HUES48 (cell line): ENCODE data around the gene RBM39.
"Not testable (repeated sequence)": the region's sequence is repeated elsewhere in the genome, so short reads cannot be mapped to it uniquely, and the experiment has no call there.

Source experiments
- H3K27ac ChIP-seq: one replicate; pipeline ENCODE4 v1.7.0; 2013; ENCODE audit warnings: low read depth, low read length, inconsistent platforms
- H3K27me3 ChIP-seq: 2 replicates; pipeline ENCODE4 v1.6.1; 2013; ENCODE audit warnings: mild to moderate bottlenecking, low read length; ENCODE audit not compliant: control insufficient read depth, insufficient read depth
- H3K36me3 ChIP-seq: 2 replicates; pipeline ENCODE4 v1.6.1; 2013; ENCODE audit warnings: low read length; ENCODE audit not compliant: control insufficient read depth, insufficient read depth
- H3K4me1 ChIP-seq: 2 replicates; pipeline ENCODE4 v1.6.1; 2013; ENCODE audit warnings: mild to moderate bottlenecking, low read length; ENCODE audit not compliant: control insufficient read depth, insufficient read depth
- H3K4me3 ChIP-seq: 2 replicates; pipeline ENCODE4 v1.5.1; 2013; ENCODE audit warnings: mild to moderate bottlenecking, low read depth, low read length
- H3K9ac ChIP-seq: 2 replicates; pipeline ENCODE4 v1.6.1; 2013; ENCODE audit warnings: mild to moderate bottlenecking, low read depth, low read length, moderate library complexity
- H3K9me3 ChIP-seq: 2 replicates; pipeline ENCODE4 v1.6.1; 2013; ENCODE audit warnings: low read length; ENCODE audit not compliant: control insufficient read depth, insufficient read depth

Gene RBM39

DNA sequence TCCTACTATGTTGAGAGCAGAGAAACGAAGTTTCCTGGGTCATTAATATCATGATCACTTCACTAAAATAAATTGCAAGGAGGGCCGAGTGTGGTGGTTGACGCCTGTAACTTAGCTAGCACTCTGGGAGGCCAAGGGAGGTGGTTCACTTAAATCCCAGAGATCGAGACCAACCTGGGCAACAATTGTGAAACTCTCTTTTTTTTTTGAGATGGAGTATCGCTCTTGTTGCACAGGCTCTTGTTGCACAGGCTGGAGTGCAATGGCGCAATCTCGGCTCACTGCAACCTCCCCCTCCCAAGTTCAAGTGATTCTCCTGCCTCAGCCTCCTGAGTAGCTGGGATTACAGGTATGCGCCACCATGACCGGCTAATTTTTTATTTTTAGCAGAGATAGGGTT lies 28.9 kb downstream of the RBM39 start:
- H3K4me1 ChIP-seq, H3K4me3 ChIP-seq, H3K9ac ChIP-seq, H3K27me3 ChIP-seq, H3K9me3 ChIP-seq, H3K27ac ChIP-seq: not testable (repeated sequence)
- H3K36me3 ChIP-seq = peaks cover 100% of the 10 kb centered on the region

DNA sequence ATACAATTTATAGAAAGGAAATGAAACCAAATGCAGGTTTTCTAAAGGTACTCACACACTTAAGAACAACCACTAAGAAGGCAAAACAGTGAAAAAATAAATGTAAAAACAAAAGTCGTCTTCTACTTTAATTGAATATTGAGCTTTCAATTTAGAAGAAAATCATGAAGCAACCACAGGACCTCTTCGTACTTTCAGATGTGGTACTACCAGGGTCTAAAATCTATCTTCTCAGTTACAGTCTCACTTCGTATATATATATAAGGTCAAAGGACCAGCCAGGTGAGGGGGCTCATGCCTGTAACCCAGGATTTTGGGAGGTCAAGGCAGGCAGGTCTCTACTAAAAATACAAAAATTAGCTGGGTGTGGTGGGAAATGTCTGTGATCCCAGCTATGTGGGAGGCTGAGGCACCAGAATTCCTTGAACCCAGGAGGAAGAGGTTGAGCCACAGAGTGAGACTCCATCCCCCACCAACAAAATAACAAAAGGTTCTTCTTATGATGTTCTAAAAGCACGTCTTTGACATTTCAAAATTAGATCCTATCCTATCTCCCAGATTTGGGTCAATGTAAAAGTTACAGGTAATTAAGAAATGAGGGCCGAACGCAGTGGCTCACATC lies 30.4 kb downstream of the RBM39 start:
- H3K4me3 ChIP-seq = no peak overlapping the region
- H3K27ac ChIP-seq = no peak overlapping the region
- no peaks in the 10 kb centered on the region for H3K4me1 ChIP-seq
- no peaks in the 10 kb centered on the region for H3K9me3 ChIP-seq
- H3K27me3 ChIP-seq = no peaks in the 10 kb centered on the region
- H3K9ac ChIP-seq = no peak overlapping the region
- H3K36me3 ChIP-seq = peaks cover 100% of the 10 kb centered on the region

DNA sequence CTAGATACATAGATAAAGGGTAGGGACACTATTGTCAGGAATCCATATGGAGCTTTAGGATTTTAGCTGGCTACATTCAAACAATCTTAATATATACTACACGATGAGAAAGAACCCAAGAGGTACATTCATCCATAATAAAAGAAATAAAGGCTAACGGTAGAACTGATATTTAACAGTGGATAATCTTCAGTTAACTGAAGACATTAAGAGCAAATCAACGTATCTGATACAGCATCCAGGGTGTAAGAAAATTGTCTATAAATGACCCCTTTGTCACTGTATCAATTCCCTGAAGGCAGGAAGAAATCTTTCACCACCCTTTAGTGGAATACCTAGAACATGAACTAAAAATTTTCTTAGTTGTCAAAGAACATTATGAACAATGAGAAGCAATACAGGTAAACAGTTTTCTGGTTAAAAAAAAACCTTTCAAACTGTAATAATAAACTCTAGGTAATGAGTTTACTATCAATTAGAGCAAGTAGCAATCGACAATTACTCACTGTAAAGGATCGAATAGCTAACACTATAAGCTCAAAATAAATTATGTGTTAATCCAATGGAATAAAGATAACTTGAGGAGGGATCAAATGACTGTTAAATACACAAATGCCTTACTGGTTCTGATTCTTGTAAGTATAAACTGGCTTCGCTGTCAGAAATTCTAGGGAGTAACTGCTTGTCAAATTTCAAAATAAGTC lies 31.0 kb downstream of the RBM39 start:
- Histone ChIP-seq H3K27ac (no peak overlapping the region), H3K9me3 (no peaks in the 10 kb centered on the region), H3K4me1 (no peaks in the 10 kb centered on the region), H3K36me3 (peaks cover 100% of the 10 kb centered on the region), H3K9ac (no peak overlapping the region), H3K27me3 (no peaks in the 10 kb centered on the region), H3K4me3 (no peak overlapping the region)

DNA sequence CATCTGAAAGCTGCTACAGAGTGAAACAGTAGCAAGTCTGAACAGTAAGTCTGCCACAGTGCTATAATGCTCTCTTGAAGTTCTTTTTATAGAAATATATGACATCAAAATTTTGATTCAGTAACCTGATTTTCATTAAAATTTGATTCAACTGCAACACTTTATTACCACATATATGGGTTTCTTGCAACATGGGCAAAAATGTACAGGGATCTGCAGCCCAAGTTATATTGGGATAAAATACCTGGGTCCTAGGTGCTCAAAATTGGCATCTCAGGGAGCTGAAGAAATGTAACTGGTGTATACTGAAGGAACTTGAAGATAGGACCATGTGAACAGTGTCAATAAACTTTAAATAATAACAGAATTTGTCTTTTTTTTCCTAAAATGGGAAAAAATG lies 32.0 kb downstream of the RBM39 start:
- H3K9ac ChIP-seq = no peak overlapping the region
- no peak overlapping the region for H3K27ac ChIP-seq
- peaks cover 100% of the 10 kb centered on the region for H3K36me3 ChIP-seq

DNA sequence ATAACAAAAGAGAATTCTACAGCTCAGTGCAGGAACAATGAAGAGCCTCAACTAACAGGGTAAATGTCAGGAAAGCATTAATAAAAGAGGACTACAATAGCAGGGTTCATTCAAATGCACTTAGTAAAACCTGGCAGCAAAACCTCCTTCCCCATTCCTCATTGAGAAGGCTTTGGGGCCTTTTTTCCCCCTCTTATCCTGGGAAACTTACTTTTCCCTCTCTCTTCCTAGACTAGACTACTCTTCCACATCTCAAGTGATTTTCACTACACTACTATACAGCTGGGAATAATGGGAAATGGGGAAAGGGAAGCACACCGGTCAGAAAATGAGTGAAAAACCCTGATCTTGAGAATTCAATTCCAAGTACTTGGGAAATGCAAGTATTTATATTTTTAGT lies 32.8 kb downstream of the RBM39 start:
- Histone ChIP-seq H3K9ac (no peak overlapping the region), H3K27me3 (no peaks in the 10 kb centered on the region), H3K9me3 (no peaks in the 10 kb centered on the region), H3K4me3 (no peak overlapping the region), H3K27ac (peak overlapping the region; percentile 42), H3K36me3 (peaks cover 100% of the 10 kb centered on the region), H3K4me1 (no peaks in the 10 kb centered on the region)

More for the DNA sequence above, 32.0 kb downstream of the RBM39 start:
- Histone ChIP-seq H3K27me3 (no peaks in the 10 kb centered on the region), H3K9me3 (no peaks in the 10 kb centered on the region), H3K4me3 (no peak overlapping the region), H3K4me1 (no peaks in the 10 kb centered on the region)

DNA sequence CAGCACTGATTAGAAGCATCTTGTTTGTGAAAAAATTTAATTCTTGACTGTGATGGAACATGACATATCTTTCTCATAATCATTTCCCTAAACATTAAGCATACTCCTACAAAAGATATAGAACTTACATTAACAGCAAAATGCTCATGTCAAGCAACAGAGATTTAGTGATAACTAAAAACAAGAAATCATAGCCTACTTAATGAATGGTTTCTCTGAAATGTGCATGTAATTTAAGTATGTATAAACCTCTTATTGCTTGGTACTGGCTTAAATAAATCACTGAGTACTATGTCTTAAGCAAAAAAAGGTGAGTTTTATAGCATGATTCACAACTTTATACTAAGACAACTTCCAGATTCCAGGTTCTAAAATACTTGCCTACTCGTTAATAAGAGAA lies 33.6 kb downstream of the RBM39 start:
- Histone ChIP-seq H3K27ac (peak overlapping the region; percentile 42), H3K9ac (no peak overlapping the region), H3K9me3 (no peaks in the 10 kb centered on the region), H3K4me3 (no peak overlapping the region), H3K36me3 (peaks cover 100% of the 10 kb centered on the region), H3K4me1 (no peaks in the 10 kb centered on the region), H3K27me3 (no peaks in the 10 kb centered on the region)

DNA sequence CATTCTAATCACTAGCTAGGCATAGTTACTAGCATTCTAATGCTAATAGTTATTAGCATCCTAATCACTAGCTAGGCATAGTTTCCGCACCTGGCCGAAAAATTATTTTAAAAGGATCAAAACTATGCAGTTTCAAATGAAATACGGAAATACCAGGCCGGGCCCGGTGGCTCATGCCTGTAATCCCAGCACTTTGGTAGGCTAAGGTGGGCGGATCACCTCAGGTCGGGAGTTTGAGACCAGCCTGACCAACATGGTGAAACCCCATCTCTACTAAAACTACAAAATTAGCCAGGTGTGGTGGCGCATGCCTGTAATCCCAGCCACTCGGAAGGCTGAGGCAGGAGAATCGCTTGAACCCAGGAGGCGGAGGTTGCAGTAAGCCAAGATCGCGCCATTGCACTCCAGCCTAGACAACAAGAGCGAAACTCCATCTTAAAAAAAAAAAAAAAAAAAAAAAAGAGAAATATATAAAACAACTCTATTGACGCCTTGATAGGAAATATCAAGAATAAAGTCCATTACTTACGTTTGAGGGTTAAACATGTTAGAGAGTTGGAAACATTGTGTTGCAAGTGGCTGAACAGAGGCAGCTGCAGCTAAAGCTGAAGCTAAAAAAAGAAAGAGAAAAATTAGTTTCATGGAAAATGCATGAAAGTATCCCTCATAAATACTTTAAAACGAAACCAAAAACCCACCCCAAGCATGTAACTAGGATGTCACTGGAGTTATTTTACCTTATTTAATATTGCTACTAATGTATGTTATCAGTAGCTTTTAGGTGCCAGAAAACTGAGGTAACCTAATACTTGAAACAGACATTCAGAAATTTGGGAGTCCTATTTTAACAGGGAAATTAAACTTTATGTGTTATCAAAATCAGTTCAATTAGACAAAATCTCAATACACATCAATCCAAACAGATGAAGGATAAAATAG lies 35.2 kb downstream of the RBM39 start:
- H3K9ac ChIP-seq, H3K9me3 ChIP-seq, H3K27me3 ChIP-seq, H3K27ac ChIP-seq, H3K4me1 ChIP-seq, H3K4me3 ChIP-seq: not testable (repeated sequence)
- peaks cover 100% of the 10 kb centered on the region for H3K36me3 ChIP-seq

DNA sequence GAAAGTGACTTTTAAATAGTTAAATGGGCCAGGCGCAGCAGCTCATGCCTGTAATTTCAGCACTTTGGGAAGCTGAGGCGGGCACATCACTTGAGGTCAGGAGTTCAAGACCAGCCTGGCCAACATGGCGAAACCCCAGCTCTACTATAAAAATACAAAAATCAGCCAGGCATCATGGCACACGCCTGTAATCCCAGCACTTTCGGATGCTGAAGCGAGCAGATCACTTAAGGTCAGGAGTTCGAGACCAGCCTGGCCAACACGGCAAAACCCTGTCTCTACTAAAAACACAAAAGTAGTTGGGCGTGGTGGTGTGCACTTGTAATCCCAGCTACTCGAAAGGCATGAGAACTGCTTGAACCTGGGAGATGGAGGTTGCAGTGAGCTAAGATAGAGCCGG lies 36.2 kb downstream of the RBM39 start:
- not testable (repeated sequence) for H3K9ac ChIP-seq, H3K9me3 ChIP-seq, H3K4me1 ChIP-seq, H3K27ac ChIP-seq, H3K27me3 ChIP-seq, H3K4me3 ChIP-seq
- H3K36me3 ChIP-seq = peaks cover 93% of the 10 kb centered on the region

DNA sequence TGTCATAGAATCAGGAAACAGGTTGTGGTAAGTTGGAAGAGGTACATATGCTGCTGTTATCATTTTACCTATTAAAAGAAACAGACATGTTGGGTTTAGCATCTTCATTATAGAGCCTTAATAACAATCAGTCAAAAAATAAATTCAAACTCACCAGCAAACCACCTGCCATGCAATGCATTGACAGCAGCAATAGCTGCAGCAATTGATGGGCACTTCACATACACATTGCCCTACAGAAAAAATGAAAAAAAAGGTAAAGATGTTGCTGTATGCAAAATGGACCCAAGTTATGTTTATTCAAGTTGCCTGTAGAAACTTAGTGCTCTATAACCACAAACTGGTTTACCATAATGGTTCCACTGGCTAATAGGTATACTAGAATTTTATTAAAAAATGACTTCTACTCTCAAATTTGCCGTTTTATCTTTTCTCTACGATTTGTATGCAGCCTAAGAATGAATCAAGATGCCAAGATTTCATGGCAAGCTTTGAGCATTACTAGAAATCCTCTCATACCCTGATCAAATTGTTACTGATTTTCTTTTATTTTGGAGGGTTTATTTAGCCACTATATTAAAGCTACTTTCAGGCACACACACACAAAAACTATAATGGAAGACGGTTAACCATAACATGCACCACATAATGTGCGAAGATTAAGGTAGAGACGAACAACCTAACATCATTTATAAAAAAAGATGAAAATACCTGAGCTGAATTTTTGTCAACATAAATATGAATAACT lies 37.4 kb downstream of the RBM39 start:
- no peaks in the 10 kb centered on the region for H3K9me3 ChIP-seq
- no peaks in the 10 kb centered on the region for H3K4me1 ChIP-seq
- H3K27me3 ChIP-seq = no peaks in the 10 kb centered on the region
- no peak overlapping the region for H3K9ac ChIP-seq
- no peak overlapping the region for H3K27ac ChIP-seq
- peaks cover 86% of the 10 kb centered on the region for H3K36me3 ChIP-seq
- H3K4me3 ChIP-seq = no peak overlapping the region

DNA sequence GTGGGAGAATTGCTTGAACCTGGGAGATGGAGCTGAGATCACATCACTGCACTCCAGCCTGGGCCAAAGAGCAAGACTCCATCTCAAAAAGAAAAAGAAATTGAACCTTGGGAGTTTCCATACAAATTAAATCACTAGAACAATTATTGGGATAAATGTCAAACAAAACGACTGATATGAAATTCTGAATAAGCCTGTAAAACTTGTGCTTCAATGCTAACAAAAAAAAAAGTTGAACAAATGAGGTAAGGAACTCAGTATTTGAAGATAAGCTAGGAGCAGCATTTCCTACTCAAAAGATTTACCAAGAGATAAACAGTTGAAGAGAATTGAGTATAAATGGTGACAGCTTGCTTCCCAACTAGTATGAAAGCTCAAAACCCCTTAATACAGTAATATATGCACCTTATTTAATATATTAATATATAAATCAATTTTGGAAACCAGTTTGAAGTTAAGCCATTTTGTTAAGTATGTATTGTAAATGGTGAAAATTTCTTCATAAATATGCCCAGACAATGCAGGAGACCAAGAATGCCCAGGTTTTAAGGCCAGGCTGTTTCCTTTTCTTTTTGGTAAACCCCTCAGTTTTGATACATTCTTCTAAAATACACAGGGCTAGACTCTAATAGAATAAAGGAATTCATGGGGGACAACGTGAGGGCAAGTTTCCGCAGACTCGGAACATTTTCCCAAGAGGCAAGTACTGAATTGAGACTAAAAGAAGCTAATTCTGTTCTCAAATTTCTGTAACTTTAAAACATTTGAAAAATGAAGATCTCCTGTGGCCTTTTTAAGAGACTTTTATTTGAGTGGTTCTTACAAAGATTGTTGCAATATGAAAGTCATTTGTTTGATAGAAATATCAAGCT lies 39.0 kb downstream of the RBM39 start:
- Histone ChIP-seq H3K27me3 (no peaks in the 10 kb centered on the region), H3K27ac (peak overlapping the region; percentile 7), H3K9me3 (no peaks in the 10 kb centered on the region), H3K4me1 (peaks cover 2% of the 10 kb centered on the region; the same call in 1 of the 2 replicates), H3K36me3 (peaks cover 70% of the 10 kb centered on the region), H3K9ac (no peak overlapping the region), H3K4me3 (no peak overlapping the region)
